ENCODE results near the gene ARID1B.

The ARID1B gene

GRCh38 chr6:157005940-157006339, 228.8 kb downstream of the ARID1B start:
- peaks cover 58% of the 10 kb centered on the region for H3K79me2 ChIP-seq (ENCODE audit: insufficient read depth, low read length)
- H3K36me3 ChIP-seq (ENCODE audit: low read length), result no peaks in the 10 kb centered on the region
- no peak overlapping the region for H3K4me3 ChIP-seq (ENCODE audit: insufficient read depth, low read length, poor library complexity, severe bottlenecking)
- no peaks in the 10 kb centered on the region for H3K27me3 ChIP-seq (ENCODE audit: low read length)
- no peaks in the 10 kb centered on the region for H3K9me3 ChIP-seq (ENCODE audit: insufficient read depth, low read length)
- TF ChIP-seq EZH2phosphoT487 (conservative IDR thresholded peaks at IDR 0.05; ENCODE audit: low read length) (no peak), CTCF (IDR thresholded peaks at IDR 0.05; ENCODE audit: insufficient read depth, low read length, poor library complexity, severe bottlenecking) (no peak)
- peaks cover 7% of the 10 kb centered on the region; the same call in 1 of the 2 replicates for H4K20me1 ChIP-seq (ENCODE audit: low read depth, low read length)
- no peak overlapping the region for H3K9ac ChIP-seq (ENCODE audit: low read length)
- no peak overlapping the region for H3K27ac ChIP-seq (ENCODE audit: low read depth, low read length)
- no peaks in the 10 kb centered on the region for H3K9me2 ChIP-seq (replicated peaks; ENCODE audit: insufficient read depth, low read length)
- H3K4me2 ChIP-seq (ENCODE audit: low read depth, low read length, poor library complexity, severe bottlenecking), result no peak overlapping the region
- no peaks in the 10 kb centered on the region for H3F3A ChIP-seq (ENCODE audit: insufficient read depth)
- H2AFZ ChIP-seq (ENCODE audit: low read depth, low read length, severe bottlenecking), result no peak overlapping the region

- no peaks in the 10 kb centered on the region for H3K9me2 ChIP-seq (replicated peaks; ENCODE audit: insufficient read depth, low read length)
- H3K4me2 ChIP-seq (ENCODE audit: low read depth, low read length, poor library complexity, severe bottlenecking), result no peak overlapping the region
- H4K20me1 ChIP-seq (ENCODE audit: low read depth, low read length), result peaks cover 7% of the 10 kb centered on the region; the same call in 1 of the 2 replicates
- no peaks in the 10 kb centered on the region for H3F3A ChIP-seq (ENCODE audit: insufficient read depth)
- TF ChIP-seq CTCF (IDR thresholded peaks at IDR 0.05; ENCODE audit: insufficient read depth, low read length, poor library complexity, severe bottlenecking), result no peak
- no peak for TF ChIP-seq EZH2phosphoT487 (conservative IDR thresholded peaks at IDR 0.05; ENCODE audit: low read length)
- no peak overlapping the region for H3K4me3 ChIP-seq (ENCODE audit: insufficient read depth, low read length, poor library complexity, severe bottlenecking)
- H3K27ac ChIP-seq (ENCODE audit: low read depth, low read length), result no peak overlapping the region
- no peaks in the 10 kb centered on the region for H3K36me3 ChIP-seq (ENCODE audit: low read length)
- H3K79me2 ChIP-seq (ENCODE audit: insufficient read depth, low read length), result peaks cover 63% of the 10 kb centered on the region
- H3K9ac ChIP-seq (ENCODE audit: low read length), result no peak overlapping the region
- H3K27me3 ChIP-seq (ENCODE audit: low read length), result no peaks in the 10 kb centered on the region
- H2AFZ ChIP-seq (ENCODE audit: low read depth, low read length, severe bottlenecking), result no peak overlapping the region
- H3K9me3 ChIP-seq (ENCODE audit: insufficient read depth, low read length), result no peaks in the 10 kb centered on the region
Measured at GRCh38 chr6:157008568-157008967, 231.4 kb downstream of the ARID1B start.

- Histone ChIP-seq H3K9me2 (replicated peaks; ENCODE audit: insufficient read depth, low read length) (no peaks in the 10 kb centered on the region), H3K36me3 (ENCODE audit: low read length) (no peaks in the 10 kb centered on the region), H3K9ac (ENCODE audit: low read length) (no peak overlapping the region), H3K79me2 (ENCODE audit: insufficient read depth, low read length) (peaks cover 59% of the 10 kb centered on the region), H3K4me3 (ENCODE audit: insufficient read depth, low read length, poor library complexity, severe bottlenecking) (no peak overlapping the region), H3K27ac (ENCODE audit: low read depth, low read length) (no peak overlapping the region), H2AFZ (ENCODE audit: low read depth, low read length, severe bottlenecking) (no peak overlapping the region), H3K27me3 (ENCODE audit: low read length) (no peaks in the 10 kb centered on the region), H3K9me3 (ENCODE audit: insufficient read depth, low read length) (no peaks in the 10 kb centered on the region), H3K4me2 (ENCODE audit: low read depth, low read length, poor library complexity, severe bottlenecking) (no peak overlapping the region), H3F3A (ENCODE audit: insufficient read depth) (no peaks in the 10 kb centered on the region), H4K20me1 (ENCODE audit: low read depth, low read length) (no peaks in the 10 kb centered on the region; the same call in 1 of the 2 replicates)
- TF ChIP-seq EZH2phosphoT487 (conservative IDR thresholded peaks at IDR 0.05; ENCODE audit: low read length), result no peak
- TF ChIP-seq CTCF (IDR thresholded peaks at IDR 0.05; ENCODE audit: insufficient read depth, low read length, poor library complexity, severe bottlenecking), result no peak
Measured at GRCh38 chr6:157012355-157012754, 235.2 kb downstream of the ARID1B start.
